AML-193 (cell line): ENCODE measurements around the gene C2CD2.

Source experiments
- DNase-seq, 2 experiments: peaks; one replicate each; lab custom pipeline; 2025; lab: John Stamatoyannopoulos, UW

C2CD2 gene

GRCh38 chr21:41913230-41913629 is 40.6 kb downstream of the C2CD2 start:
- no peak for DNase-seq

DNA sequence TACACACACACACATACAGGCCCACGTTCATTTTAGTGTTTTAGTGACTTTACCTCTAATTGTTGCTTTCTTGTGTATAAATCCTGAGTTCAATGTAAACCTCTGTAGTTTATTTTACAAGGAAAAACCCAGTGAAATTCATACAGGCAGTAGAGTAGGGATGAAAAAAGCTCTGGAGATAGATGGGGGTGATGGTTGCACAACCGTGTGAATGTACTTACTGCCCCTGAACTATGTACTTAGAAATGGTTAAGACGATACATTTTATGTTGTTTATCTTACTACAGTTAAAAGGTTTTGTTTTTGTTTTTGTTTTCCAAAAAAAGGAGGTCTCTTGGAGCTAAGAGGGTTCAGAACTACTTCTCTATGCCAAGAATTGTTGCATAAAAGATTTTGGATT is 45.0 kb downstream of the C2CD2 start:
- DNase-seq = no peak

DNA sequence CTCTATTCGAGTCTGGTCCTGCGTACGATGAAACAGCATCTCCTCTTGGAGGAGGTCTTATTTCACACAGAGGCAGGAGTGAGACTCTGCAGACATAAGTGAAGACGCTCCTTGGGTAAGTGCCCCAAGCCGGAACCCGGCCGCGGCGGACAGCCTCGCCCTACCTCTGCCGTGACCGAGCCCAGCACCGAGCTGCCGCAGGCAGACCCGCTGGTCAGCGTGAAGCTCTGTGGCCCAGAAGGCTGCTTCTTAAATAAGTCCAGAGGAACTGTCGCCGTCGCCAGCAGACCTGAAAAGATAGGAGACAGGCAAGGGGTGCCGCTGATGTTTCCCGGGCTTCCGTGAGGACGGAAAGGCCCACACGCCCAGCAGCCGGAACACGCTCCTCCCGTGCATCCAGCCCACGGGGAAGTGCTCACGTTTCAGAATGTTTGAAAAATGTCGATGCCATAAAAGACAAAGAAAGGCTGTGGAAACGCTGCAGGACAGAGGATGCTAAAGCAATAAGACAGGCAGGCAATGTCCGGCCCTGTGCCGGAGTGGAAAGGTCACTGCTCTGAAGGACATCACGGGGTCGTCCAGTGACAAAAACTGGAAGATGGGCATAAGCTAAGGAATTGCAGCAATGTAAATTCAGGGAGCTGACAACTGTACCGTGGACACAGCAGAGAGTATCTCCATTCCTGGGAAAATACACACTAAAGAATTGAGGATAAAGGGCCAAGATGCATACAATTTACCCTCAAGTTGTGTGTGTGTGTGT is 46.1 kb downstream of the C2CD2 start:
- no peak for DNase-seq

DNA sequence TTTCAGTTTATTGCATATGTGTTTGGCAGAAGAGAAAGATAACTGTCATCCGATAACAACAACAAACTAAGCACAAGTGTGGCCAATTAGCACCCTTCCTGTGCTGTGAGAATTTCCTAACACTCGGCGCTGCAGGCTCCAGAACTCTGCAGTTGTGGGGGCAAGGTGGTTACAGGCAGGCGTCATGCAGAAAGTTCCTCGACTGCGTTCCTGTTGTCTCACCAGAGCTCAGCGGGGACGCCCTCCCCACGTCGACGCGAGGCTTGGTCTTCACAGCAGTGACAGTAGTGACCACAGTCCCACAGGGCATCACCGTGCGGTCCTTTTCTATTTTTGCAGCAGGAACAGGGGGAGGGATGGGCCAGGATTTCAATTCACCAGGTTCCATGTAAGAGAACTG is 47.0 kb downstream of the C2CD2 start:
- no peak for DNase-seq

GRCh38 chr21:41903559-41904351 is 50.1 kb downstream of the C2CD2 start:
- no peak for DNase-seq

DNA sequence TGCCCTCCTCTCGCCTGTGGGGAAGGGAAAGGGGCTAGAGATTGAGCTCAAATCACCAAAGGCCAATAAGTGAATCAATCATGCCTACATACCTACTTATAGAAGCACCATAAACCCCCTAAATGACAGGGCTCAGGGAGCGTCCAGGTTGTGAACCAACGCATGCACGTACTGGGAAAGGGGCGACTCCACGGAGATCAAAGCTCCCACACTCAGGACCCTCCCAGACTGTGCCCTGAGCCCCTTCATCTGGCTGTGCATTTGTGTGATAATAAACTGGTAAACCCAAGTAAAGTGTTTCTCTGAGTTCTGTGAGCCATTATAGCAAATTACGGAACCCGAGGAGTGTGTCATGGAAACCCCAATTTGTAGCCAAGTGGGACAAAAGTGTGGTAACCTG is 50.9 kb downstream of the C2CD2 start:
- DNase-seq = no peak

DNA sequence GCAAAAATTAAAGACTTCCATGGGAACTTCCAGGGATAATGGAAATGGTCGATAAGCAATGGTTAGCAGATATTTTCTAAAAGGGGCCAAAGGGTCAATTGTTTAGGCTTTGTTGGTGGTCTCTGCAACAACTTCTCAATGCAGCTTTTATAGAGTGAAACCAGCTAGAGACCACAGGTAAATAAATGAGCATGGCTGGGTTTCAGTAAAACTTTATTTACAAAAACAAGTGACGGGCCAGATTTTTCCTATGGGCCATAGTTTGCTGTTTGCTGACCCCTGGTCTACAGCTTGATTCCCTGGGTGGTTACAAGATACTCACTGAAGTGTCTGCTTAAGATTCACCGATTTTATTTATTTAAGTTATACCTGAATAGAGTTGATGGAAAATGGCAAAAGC is 52.0 kb downstream of the C2CD2 start:
- no peak for DNase-seq

DNA sequence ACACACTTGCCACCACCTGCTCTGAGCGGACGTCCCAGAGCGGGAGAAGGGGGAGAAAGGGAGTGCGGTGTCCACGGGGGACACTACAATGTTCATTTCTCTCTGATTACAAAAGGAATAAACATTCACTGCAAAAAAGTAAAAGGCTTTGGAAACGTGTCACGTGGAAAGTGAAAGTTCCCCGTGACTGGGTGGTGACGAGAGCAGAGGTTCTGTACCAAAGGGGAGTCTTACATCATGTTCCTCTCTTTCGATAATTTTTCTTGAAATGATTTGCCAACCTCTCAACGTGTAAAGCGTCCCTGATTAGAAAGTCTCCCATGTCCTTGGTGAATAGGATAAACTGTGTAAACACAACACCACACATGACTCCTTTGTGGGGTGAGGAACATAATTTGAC is 52.7 kb downstream of the C2CD2 start:
- DNase-seq = no peak

- no peak for DNase-seq
These were observed 53.4 kb downstream of the C2CD2 start for GRCh38 chr21:41900401-41900800.

DNA sequence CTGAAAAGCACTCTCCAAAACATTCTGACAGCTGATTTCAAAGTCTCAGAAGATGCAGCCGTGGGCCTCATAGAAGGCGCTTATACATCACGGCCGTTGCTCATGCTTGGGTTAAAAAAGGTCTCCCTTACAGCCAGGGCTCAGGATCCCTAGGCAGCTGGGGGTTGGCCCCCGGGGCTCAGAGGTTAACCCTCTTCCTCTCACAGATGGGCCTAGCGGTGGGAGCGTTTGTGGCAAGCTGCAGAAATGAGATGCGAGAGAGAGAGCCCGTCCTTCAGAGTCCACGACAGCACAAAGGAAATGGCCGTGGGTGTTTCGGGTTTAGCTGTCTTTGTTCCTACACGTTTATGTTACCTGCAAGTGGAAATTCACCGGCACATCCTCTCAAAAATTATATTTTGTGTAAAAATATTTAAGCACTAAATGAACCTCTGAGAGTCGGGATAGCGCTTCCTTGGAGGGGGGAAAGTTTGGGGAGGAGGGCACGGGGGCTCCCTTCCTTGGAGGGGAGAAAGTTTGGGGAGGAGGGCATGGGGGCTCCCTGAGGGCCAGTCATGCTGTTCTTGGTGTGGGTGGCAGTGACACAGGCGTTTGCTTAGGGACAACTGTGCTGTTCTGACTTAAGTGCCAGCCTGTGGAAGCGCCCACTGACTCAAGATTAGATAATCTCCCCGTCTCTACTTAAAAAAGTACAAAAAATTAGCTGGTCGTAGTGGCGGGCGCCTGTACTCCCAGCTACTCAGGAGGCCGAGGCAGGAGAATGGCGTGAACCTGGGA is 54.2 kb downstream of the C2CD2 start:
- DNase-seq = no peak

DNA sequence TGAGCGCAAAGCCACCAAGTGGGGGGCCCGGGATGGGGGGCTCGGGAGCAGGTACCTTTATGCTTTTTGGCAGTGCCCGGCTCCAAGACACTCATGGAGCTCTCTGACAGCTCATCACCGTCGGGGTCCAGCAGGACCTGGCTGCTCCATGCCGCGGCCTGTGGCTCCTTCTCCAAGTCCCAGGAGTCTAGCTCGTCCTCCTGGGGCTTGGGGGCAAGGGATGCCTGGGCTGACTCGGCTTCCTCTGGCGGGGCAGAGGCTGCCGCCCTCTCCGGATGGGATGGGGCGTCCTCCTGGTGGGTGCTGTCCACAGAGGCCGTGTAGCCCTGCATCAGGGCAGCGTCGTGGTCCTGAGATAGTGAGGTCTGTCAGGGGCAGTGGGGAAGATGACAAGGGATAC is 54.8 kb downstream of the C2CD2 start:
- DNase-seq = no peak

DNA sequence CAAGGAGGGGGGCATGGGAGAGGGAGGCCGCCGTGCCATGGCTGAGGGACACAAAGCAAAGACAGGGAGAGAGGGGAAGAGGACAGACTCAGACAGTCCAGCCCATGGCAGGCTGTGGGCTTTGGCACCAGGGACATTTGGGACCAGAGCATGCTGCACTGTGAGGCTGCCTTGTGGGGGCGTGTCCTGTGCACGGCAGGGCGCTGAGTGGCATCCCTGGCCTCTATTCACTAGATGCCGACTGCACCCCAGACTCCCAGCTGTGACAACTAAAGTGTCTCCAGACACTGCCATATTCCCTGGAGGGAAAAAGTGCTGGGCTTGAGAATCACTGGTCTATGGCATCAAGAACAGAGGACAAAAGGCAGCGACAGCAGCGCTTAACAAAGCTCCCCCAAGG is 56.1 kb downstream of the C2CD2 start:
- DNase-seq = no peak

- DNase-seq = no peak
These were observed 56.7 kb downstream of the C2CD2 start for GRCh38 chr21:41897047-41897669.

GRCh38 chr21:41895643-41896493 is 58.0 kb downstream of the C2CD2 start:
- no peak for DNase-seq

GRCh38 chr21:41894922-41895557 is 58.8 kb downstream of the C2CD2 start:
- no peak for DNase-seq

DNA sequence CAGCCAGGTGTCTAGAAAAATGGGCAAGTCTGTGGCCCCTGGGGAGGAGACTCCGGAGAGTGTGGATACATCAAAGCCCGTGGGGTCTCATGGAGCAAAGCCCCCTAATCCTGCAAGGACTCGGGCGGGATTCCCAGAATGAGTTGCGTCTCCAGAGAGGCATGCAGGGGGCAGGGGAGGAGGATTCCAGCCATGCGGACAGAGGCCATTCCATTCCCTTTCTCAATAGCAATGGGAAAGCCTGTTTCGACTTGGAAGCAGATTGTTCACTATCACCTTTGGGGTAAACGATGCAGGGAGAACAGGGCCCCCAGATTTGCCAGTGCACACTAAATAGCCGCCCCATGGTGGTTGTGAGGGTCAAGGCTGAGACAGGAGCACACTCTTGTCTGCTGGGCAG is 59.3 kb downstream of the C2CD2 start:
- no peak for DNase-seq

DNA sequence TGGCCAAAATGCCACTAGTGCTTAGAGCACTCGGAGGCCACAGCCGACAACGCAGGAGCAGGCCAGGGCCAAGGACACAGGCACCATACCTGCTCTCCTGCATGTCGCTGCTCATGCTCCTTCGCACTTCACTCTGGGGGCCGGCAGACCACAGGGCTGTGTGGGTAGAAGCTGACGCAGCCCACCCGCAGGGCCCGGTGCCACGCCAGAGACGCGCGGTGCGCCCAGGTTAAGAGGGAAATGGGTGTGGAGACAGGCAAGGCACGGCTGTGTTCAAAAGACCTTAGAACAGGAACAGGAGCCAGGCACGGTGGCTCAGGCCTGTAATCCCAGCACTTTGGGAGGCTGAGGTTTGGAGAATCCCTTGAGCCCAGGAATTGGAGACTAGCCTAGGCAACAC is 61.1 kb downstream of the C2CD2 start:
- DNase-seq = no peak

GRCh38 chr21:41891132-41891531 is 62.7 kb downstream of the C2CD2 start:
- DNase-seq = no peak

- no peak for DNase-seq
These were observed 63.5 kb downstream of the C2CD2 start for GRCh38 chr21:41890355-41890754.

DNA sequence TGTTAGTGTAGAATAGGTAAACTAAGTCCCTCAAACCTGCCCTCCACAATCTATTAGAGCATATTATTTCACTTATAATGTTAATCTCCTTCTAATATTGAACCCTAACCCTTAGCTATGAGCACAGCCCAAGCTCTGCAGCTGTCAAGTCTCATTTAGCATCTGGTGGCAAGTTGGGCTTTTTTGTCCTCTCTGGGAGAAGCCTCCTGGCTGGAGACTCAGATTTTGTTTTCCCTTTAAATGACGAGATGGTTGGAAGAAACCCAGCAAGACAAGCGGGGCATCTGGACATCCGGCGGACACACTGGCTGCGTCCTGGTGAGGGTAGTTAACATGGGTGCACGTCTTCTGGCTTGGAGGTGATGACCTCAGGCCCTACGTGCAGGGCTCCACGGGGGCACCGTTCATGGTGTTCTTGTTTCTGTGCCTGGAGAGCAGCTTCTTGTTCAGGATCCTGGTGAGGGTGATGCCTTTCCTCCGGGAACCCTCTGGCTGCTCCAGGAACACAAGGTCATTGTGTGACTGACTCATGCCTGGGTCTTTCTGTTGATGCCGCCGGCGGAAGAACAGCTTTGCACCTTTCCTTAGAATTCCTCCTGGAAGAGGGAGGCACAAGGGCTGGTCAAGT is 65.0 kb downstream of the C2CD2 start:
- no peak for DNase-seq
